Right atrium auricular region (tissue), 2 donors: ENCODE measurements around the gene NBDY. TPM values are rescaled to one million over a fixed set of nuclear protein-coding genes. Genes with fewer than 3 reads are reported as not detected.

Experiments used
- DNase-seq: peaks from one replicate; pipeline ENCODE4 v3.0.0-alpha.2; 2019; ENCODE audit warnings: low spot score
- H3K27ac ChIP-seq, 2 donors: fragments of 200-600 bp; sonication (generic); 1 replicate in 1 of 2; 2 replicates in 1 of 2; pipeline ENCODE4 v1.5.1; 2016 to 2019
- H3K27me3 ChIP-seq, 2 donors: fragments of 200-600 bp; sonication (generic); one replicate each; pipeline versions ENCODE4 v1.5.1 to v1.6.0; 2017 to 2019
- H3K36me3 ChIP-seq: fragments of 200-600 bp; sonication (generic); one replicate; pipeline ENCODE4 v1.5.1; 2016
- H3K4me1 ChIP-seq, 2 donors: fragments of 200-600 bp; sonication (generic); one replicate each; pipeline versions ENCODE4 v1.5.1 to v1.6.0; 2017 to 2019
- H3K4me3 ChIP-seq, 2 donors: fragments of 200-600 bp; sonication (generic); 1 replicate in 1 of 2; 2 replicates in 1 of 2; pipeline ENCODE4 v1.5.1; 2017 to 2019; ENCODE audit warnings: mild to moderate bottlenecking in 1 of 2, moderate library complexity in 1 of 2
- H3K9me3 ChIP-seq, 2 donors: fragments of 200-600 bp; sonication (generic); one replicate each; pipeline ENCODE4 v1.5.1; 2019
- total RNA-seq, 2 donors: library from RNA; depleted of rRNA; stranded (reverse); fragments of >200 nt; gene quantifications; one replicate each; pipeline ENCODE4 v1.1.0, GENCODE V29; 2016
- TF ChIP-seq, protein P1 (sequence below), 2 donors: fragments of 200-600 bp; sonication (generic); IDR thresholded peaks; one replicate each; pipeline ENCODE4 v1.5.1; 2019; ENCODE audit warnings: antibody characterized with exemption in 2 of 2

The NBDY gene
- total RNA-seq, 2 donors from 2014 or later, result 7.8 to 15.8 TPM

DNA sequence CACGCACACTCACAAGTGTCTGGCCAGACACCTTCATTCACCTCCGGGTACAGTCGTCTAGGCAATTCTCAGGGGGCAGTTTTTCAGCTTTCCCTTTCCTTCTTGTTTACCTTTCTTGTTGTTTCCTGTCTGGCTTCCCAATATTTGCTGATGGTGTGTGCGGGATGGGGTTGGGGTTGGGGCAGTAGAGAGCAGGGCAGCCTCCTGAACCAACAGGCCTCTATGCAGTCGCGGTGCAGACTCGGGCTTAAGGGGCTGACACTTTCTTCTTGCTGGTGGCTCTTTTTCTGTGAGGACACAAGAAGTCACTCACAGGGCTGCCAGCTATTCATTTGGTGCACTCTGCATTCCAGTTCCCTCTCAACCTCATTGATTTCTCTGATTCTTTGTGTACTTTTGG lies 56.4 kb downstream of the NBDY start:
- no peaks in the 10 kb centered on the region for H3K9me3 ChIP-seq
- H3K27ac ChIP-seq, result no peak overlapping the region
- TF ChIP-seq, protein P1, sequence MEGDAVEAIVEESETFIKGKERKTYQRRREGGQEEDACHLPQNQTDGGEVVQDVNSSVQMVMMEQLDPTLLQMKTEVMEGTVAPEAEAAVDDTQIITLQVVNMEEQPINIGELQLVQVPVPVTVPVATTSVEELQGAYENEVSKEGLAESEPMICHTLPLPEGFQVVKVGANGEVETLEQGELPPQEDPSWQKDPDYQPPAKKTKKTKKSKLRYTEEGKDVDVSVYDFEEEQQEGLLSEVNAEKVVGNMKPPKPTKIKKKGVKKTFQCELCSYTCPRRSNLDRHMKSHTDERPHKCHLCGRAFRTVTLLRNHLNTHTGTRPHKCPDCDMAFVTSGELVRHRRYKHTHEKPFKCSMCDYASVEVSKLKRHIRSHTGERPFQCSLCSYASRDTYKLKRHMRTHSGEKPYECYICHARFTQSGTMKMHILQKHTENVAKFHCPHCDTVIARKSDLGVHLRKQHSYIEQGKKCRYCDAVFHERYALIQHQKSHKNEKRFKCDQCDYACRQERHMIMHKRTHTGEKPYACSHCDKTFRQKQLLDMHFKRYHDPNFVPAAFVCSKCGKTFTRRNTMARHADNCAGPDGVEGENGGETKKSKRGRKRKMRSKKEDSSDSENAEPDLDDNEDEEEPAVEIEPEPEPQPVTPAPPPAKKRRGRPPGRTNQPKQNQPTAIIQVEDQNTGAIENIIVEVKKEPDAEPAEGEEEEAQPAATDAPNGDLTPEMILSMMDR (IDR thresholded peaks at IDR 0.05), result no peak
- H3K36me3 ChIP-seq, result no peaks in the 10 kb centered on the region
- DNase-seq, result no peak
- H3K4me1 ChIP-seq, result peaks cover 0 to 12% of the 10 kb centered on the region in 2 donors
- no peaks in the 10 kb centered on the region for H3K27me3 ChIP-seq
- no peak overlapping the region for H3K4me3 ChIP-seq

DNA sequence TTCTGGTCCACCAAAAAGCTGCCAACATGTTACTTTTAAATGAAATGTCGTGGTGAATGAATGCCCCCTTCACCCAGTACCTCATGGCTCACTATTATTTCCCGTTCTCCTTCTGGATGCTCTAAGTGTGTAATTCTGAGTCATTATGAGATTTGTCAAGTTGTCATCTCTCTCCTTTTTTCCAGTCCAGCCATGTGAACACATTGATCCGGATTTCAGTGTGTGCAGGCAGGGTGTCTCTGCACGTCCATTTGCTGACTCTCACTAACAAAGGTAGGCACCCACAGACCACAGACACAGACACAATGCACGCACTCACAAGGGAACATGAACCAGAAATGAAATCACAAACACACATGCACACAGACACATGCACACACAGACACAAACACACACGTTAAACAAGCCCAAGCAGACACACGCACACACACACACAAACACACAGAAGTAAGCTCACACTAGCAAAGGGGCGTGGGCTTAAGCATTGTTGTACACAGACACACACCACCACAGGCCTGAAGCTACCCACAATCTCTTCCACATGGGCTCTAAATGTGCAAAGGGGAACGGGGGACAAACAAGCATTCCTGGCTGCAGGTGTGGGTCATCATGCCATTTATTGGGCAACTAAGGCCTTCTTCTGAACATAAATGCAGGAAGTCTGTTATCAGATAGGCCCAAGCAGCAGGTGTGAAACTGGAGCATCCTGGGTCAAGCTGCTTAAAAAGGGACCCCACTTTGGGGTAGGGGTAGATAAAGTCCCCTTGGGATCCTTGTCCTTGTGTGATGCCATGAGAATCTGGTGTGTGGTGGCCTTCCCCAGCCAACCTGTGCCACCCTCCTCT lies 58.1 kb downstream of the NBDY start:
- H3K4me1 ChIP-seq, result peaks cover 0 to 11% of the 10 kb centered on the region in 2 donors
- no peak overlapping the region for H3K4me3 ChIP-seq
- H3K27ac ChIP-seq, result no peak overlapping the region
- H3K27me3 ChIP-seq, result no peaks in the 10 kb centered on the region
- H3K9me3 ChIP-seq, result no peaks in the 10 kb centered on the region
- no peak for DNase-seq
- no peaks in the 10 kb centered on the region for H3K36me3 ChIP-seq
- TF ChIP-seq, protein P1 (IDR thresholded peaks at IDR 0.05), result no peak

DNA sequence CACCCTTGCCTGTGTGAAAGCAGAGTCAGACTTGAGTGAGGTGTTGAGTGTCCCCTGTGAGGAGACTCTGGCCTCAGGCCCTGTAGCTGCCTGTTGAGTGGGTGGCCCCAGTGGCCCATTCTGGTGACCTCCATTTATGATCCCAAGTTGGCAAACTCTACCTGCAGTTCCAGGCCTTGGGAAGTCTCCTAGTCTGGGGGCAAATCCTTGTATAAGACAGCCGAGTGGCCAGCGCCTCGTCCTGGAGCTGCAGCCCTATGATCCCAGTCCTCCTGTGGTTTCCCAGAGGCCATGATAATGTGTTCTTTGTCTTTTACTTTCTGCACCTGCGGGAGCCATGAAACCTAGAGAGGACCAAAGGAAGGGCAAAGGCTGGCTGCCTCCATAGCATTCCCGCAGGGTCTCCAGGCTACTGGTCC lies 58.7 kb downstream of the NBDY start:
- H3K36me3 ChIP-seq, result no peaks in the 10 kb centered on the region

DNA sequence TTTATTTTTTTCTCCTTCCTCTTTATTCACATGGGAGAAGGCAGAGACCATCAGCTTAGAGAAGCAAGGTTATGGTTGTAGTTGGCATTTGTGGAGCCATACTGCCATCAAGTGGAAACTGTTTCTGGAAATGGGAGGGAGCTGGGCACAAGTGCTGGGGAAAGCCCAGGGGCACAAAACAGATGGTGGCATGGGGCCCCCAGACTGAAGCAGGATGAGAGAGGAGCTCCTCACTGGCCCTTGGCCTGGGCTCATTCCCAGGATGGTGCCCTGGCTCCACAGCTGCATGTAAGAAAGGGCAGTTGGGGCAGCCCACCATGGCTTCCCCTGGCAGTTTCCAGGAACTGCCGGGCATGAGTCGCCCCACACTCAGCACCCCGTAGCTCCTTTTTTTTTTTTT lies 59.2 kb downstream of the NBDY start:
- H3K27ac ChIP-seq, result peak overlapping the region in 1 of 2 donors; percentile 35
- H3K9me3 ChIP-seq, result no peaks in the 10 kb centered on the region
- no peaks in the 10 kb centered on the region for H3K27me3 ChIP-seq
- H3K4me1 ChIP-seq, result peaks cover 0 to under 1% of the 10 kb centered on the region in 2 donors
- H3K4me3 ChIP-seq, result peak overlapping the region in 1 of 2 donors; percentile 33
- H3K36me3 ChIP-seq, result no peaks in the 10 kb centered on the region
- TF ChIP-seq, protein P1 (IDR thresholded peaks at IDR 0.05), result no peak
- no peak for DNase-seq

More for the DNA sequence above, 58.7 kb downstream of the NBDY start:
- DNase-seq, result no peak
- H3K27me3 ChIP-seq, result no peaks in the 10 kb centered on the region
- H3K4me3 ChIP-seq, result no peak overlapping the region
- H3K4me1 ChIP-seq, result peaks cover 0 to 5% of the 10 kb centered on the region in 2 donors
- TF ChIP-seq, protein P1 (IDR thresholded peaks at IDR 0.05), result no peak
- H3K27ac ChIP-seq, result no peak overlapping the region
- no peaks in the 10 kb centered on the region for H3K9me3 ChIP-seq

DNA sequence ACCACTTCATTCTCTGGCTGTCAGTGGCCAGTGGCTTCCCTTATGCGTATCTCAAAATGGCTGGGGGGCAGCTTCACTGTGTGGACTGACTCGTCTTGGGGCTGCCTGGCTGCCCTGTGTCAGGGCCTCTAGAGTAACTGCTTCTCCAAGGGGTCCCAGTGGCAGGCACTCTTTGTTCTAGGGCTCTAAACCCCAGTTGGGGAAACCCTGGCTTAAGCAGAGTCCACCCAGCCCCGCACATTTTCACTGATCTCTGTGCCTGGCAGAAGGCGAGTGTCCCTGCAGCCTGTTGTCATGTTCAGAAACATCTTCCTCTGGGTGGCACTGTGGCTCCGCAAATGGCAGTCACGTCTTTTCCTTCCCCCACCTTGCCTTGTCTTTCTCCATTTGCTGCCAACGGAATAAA lies 59.7 kb downstream of the NBDY start:
- Histone ChIP-seq H3K27me3 (no peaks in the 10 kb centered on the region), H3K27ac (peak overlapping the region in 1 of 2 donors; percentile 35), H3K4me1 (peaks cover 0 to 3% of the 10 kb centered on the region in 2 donors), H3K4me3 (peak overlapping the region in 1 of 2 donors; percentile 33), H3K36me3 (no peaks in the 10 kb centered on the region), H3K9me3 (no peaks in the 10 kb centered on the region)
- TF ChIP-seq, protein P1 (IDR thresholded peaks at IDR 0.05), result peak in 1 of 2 donors; percentile 53
- no peak for DNase-seq
